HG03175 (cell line): ENCODE measurements around the gene APC2.

Experiments used
- ATAC-seq: cut with Tn5 transposase; IDR thresholded peaks from one replicate; pipeline ENCODE4 v1.9.1; 2021; ENCODE audit warnings: mild to moderate bottlenecking, moderate library complexity; ENCODE audit not compliant: unreplicated experiment

APC2 gene

GRCh38 chr19:1446713-1447481, 3.0 kb upstream of the APC2 start:
- no peak for ATAC-seq

- ATAC-seq, result no peak
Observed at GRCh38 chr19:1447504-1447903, 2.4 kb upstream of the APC2 start.

GRCh38 chr19:1447944-1448343, 2.0 kb upstream of the APC2 start:
- ATAC-seq, result no peak

GRCh38 chr19:1450735-1451731, 1.1 kb downstream of the APC2 start:
- no peak for ATAC-seq

GRCh38 chr19:1451916-1452801, 2.2 kb downstream of the APC2 start:
- ATAC-seq, result no peak

- ATAC-seq, result no peak
Observed at GRCh38 chr19:1452802-1453524, 3.0 kb downstream of the APC2 start.

- ATAC-seq, result no peak
Observed at GRCh38 chr19:1453525-1454364, 3.8 kb downstream of the APC2 start.

GRCh38 chr19:1455002-1455335, 5.0 kb downstream of the APC2 start:
- no peak for ATAC-seq

- ATAC-seq, result no peak
Observed at GRCh38 chr19:1455336-1456120, 5.6 kb downstream of the APC2 start.

GRCh38 chr19:1456121-1456900, 6.4 kb downstream of the APC2 start:
- no peak for ATAC-seq

- no peak for ATAC-seq
Observed at GRCh38 chr19:1457031-1457739, 7.3 kb downstream of the APC2 start.

GRCh38 chr19:1457892-1458291, 8.0 kb downstream of the APC2 start:
- no peak for ATAC-seq

GRCh38 chr19:1459479-1459878, 9.6 kb downstream of the APC2 start:
- no peak for ATAC-seq

GRCh38 chr19:1460033-1460995, 10.4 kb downstream of the APC2 start:
- no peak for ATAC-seq

GRCh38 chr19:1461862-1462261, 11.9 kb downstream of the APC2 start:
- ATAC-seq, result no peak
